Esophagus squamous epithelium (tissue), 5 donors: Measurements from ENCODE around the gene SRP68. TPM values are rescaled to one million over a fixed set of nuclear protein-coding genes. Genes with fewer than 3 reads are reported as not detected.

ENCODE experiments used
- DNase-seq: peaks from one replicate; lab custom pipeline; 2025; lab: John Stamatoyannopoulos, UW
- H3K27ac ChIP-seq, 4 donors: fragments of 200-600 bp; sonication (generic); one replicate each; pipeline ENCODE4 v1.5.1; 2016 to 2019; ENCODE audit warnings: mild to moderate bottlenecking in 1 of 4
- H3K27me3 ChIP-seq, 4 donors: fragments of 200-600 bp; sonication (generic); 1 replicate in 3 of 4; 2 replicates in 1 of 4; pipeline versions ENCODE4 v1.5.1 to v1.6.0; 2017 to 2021; ENCODE audit warnings: antibody characterized with exemption in 1 of 4
- H3K36me3 ChIP-seq, 3 donors: fragments of 200-600 bp; sonication (generic); one replicate each; pipeline ENCODE4 v1.5.1; 2016 to 2019
- H3K4me1 ChIP-seq, 3 donors: fragments of 200-600 bp; sonication (generic); one replicate each; pipeline ENCODE4 v1.5.1; 2017 to 2019
- H3K4me3 ChIP-seq, 4 donors: fragments of 200-600 bp; sonication (generic); 1 replicate in 3 of 4; 2 replicates in 1 of 4; pipeline ENCODE4 v1.5.1; 2016 to 2019; ENCODE audit warnings: mild to moderate bottlenecking in 2 of 4, moderate library complexity in 1 of 4
- H3K9me3 ChIP-seq, 3 donors: fragments of 200-600 bp; sonication (generic); one replicate each; pipeline ENCODE4 v1.5.1; 2016 to 2019
- POLR2A ChIP-seq, 4 donors: fragments of 450-650 bp; IDR thresholded peaks; one replicate each; pipeline ENCODE4 v1.6.1; 2017; ENCODE audit warnings: antibody characterized with exemption in 4 of 4, mild to moderate bottlenecking in 4 of 4, moderate library complexity in 3 of 4
- WGBS, 2 donors: methylation state at CpG; one replicate each; pipeline ENCODE4 v1.1.5; 2018; 5-methylcytosine and 5-hydroxymethylcytosine counted together
- intact Hi-C: fragments of 100-400 bp; cut with DNase I; formaldehyde crosslinking; loops from one replicate; pipeline ENCODE4 v1.15.0; 2022
- total RNA-seq, 4 donors: library from RNA; depleted of rRNA; stranded (reverse); fragments of >200 nt; gene quantifications; one replicate each; pipeline ENCODE4 v1.1.0, GENCODE V29; 2016
- TF ChIP-seq, protein P1 (sequence below), 6 experiments: fragments of 450-650 bp in 4 of 6; fragments of 200-600 bp in 2 of 6; sonication (generic) in 2 of 6; IDR thresholded peaks; one replicate each; pipeline ENCODE4 v1.5.1; 2016 to 2019; ENCODE audit warnings: antibody characterized with exemption in 6 of 6, mild to moderate bottlenecking in 4 of 6, moderate library complexity in 4 of 6
- donor health status: DM: yes; HTN: yes; CAD: no.

SRP68 gene
- total RNA-seq, 4 donors from 2014 or later = 40.6 to 78.0 (median 52.7) TPM

DNA sequence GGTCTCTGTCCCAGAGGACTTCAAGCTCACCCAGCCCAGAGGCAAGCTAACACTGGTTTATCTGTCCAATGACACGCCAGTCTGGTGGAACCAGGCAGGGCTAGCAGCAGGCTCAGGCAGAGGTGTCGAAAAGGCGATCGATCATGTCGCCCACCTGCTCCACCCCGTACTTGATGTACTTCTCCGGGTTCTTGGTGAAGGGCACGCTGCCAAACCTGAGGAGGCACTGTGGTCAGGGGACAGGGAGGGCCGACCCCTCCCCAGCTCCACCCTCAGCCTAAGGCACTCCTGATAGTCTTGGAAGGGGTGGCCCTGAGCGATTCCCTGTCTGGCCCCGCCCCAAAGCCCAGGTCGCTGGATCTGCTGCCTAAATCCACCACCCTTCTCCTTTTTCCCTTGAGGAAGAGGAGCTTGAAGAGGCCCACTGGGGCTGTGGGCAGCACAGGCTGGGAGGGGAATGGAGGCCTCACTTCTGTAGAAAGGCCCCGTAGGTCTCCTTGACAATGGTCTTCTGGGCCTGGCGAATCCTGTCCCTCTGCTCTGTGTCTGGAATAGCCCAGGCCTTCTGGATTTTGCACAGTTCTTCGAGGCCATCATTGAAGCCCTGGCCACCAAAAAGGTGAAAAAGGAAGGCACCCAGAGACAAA lies 11.3 kb upstream of the SRP68 start:
- intact Hi-C loops = no loop called here

GRCh38 chr17:76082326-76083251 lies 10.3 kb upstream of the SRP68 start:
- intact Hi-C loops = no loop called here
- no peak overlapping the region for H3K27ac ChIP-seq
- H3K36me3 ChIP-seq = peaks cover 28 to 61% (median 44%) of the 10 kb centered on the region in 3 donors
- peaks cover 0 to 32% (median 1%) of the 10 kb centered on the region in 4 donors for H3K27me3 ChIP-seq
- 79 to 83% methylated on average over 11 to 15 of the region's 20 CpGs for WGBS, 2 donors
- H3K4me1 ChIP-seq = peaks cover 0 to 24% (median 4%) of the 10 kb centered on the region in 3 donors
- H3K9me3 ChIP-seq = no peaks in the 10 kb centered on the region
- TF ChIP-seq, protein P1, sequence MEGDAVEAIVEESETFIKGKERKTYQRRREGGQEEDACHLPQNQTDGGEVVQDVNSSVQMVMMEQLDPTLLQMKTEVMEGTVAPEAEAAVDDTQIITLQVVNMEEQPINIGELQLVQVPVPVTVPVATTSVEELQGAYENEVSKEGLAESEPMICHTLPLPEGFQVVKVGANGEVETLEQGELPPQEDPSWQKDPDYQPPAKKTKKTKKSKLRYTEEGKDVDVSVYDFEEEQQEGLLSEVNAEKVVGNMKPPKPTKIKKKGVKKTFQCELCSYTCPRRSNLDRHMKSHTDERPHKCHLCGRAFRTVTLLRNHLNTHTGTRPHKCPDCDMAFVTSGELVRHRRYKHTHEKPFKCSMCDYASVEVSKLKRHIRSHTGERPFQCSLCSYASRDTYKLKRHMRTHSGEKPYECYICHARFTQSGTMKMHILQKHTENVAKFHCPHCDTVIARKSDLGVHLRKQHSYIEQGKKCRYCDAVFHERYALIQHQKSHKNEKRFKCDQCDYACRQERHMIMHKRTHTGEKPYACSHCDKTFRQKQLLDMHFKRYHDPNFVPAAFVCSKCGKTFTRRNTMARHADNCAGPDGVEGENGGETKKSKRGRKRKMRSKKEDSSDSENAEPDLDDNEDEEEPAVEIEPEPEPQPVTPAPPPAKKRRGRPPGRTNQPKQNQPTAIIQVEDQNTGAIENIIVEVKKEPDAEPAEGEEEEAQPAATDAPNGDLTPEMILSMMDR (IDR thresholded peaks at IDR 0.05) = no peak
- no peak for TF ChIP-seq POLR2A (IDR thresholded peaks at IDR 0.05)
- H3K4me3 ChIP-seq = no peak overlapping the region
- DNase-seq = no peak

More for the DNA sequence above, 11.3 kb upstream of the SRP68 start:
- no peak for TF ChIP-seq POLR2A (IDR thresholded peaks at IDR 0.05)
- TF ChIP-seq, protein P1 (IDR thresholded peaks at IDR 0.05) = no peak
- 54% methylated on average over 6 of the region's 15 CpGs; no CpG with 5 or more reads in 1 of the 2 donors for WGBS, 2 donors
- peaks cover 0 to 23% (median 4%) of the 10 kb centered on the region in 3 donors for H3K4me1 ChIP-seq
- peaks cover 0 to 22% (median 0%) of the 10 kb centered on the region in 4 donors for H3K27me3 ChIP-seq
- no peaks in the 10 kb centered on the region for H3K9me3 ChIP-seq
- DNase-seq = no peak
- H3K36me3 ChIP-seq = peaks cover 38 to 71% (median 52%) of the 10 kb centered on the region in 3 donors
- H3K4me3 ChIP-seq = no peak overlapping the region
- no peak overlapping the region for H3K27ac ChIP-seq

DNA sequence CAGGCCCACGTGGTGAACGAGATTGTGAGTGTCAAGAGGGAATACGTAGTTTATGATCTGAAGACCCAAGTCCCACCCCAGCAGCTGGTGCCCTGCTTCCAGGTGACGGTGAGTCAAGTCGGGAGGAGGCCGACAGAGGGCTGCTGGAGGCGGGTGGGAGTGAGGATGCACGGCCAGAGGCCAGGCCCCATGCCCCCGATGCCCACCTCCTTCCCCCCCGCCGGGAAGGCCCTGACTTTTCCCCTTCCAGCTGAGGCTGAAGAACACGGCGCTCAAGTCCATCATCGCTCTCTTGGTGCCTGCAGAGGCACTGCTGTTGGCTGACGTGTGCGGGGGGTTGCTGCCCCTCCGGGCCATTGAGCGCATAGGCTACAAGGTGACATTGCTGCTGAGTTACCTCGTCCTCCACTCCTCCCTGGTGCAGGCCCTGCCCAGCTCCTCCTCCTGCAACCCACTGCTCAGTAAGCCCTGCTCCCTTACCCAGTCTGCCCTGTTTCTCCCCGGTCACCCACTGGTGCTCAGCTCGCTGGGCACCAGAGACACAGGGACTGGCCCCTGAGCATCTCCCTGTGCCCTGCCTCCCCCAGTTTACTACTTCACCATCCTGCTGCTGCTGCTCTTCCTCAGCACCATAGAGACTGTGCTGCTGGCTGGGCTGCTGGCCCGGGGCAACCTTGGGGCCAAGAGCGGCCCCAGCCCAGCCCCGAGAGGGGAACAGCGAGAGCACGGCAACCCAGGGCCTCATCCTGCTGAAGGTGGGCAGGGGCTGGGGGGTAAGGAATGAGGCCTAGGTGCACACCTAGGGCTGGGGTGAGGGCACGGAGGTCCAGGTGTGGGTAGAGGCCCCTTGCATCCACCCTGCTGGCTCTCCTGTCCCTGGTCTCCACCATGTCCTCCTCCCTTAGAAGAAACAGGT lies 9.2 kb upstream of the SRP68 start:
- TF ChIP-seq, protein P1 (IDR thresholded peaks at IDR 0.05) = no peak
- TF ChIP-seq POLR2A (IDR thresholded peaks at IDR 0.05) = no peak
- peaks cover 8 to 43% (median 10%) of the 10 kb centered on the region in 4 donors for H3K27me3 ChIP-seq
- no peak overlapping the region for H3K4me3 ChIP-seq
- no peak for DNase-seq
- H3K9me3 ChIP-seq = no peaks in the 10 kb centered on the region
- peaks cover 24 to 50% (median 35%) of the 10 kb centered on the region in 3 donors for H3K36me3 ChIP-seq
- intact Hi-C loops = no loop called here
- peaks cover 7 to 34% (median 10%) of the 10 kb centered on the region in 3 donors for H3K4me1 ChIP-seq
- no peak overlapping the region for H3K27ac ChIP-seq
- 25 to 63% methylated on average over 3 to 19 of the region's 27 CpGs for WGBS, 2 donors

- WGBS, 2 donors = 56 to 58% methylated on average over 4 of the region's 6 CpGs
- no peak for DNase-seq
- Histone ChIP-seq H3K27me3 (peaks cover 12 to 50% (median 18%) of the 10 kb centered on the region in 4 donors), H3K4me1 (peaks cover 14 to 40% (median 17%) of the 10 kb centered on the region in 3 donors), H3K9me3 (no peaks in the 10 kb centered on the region), H3K36me3 (peaks cover 16 to 43% (median 29%) of the 10 kb centered on the region in 3 donors), H3K27ac (no peak overlapping the region), H3K4me3 (no peak overlapping the region)
- TF ChIP-seq, protein P1 (IDR thresholded peaks at IDR 0.05) = no peak
- TF ChIP-seq POLR2A (IDR thresholded peaks at IDR 0.05) = no peak
- intact Hi-C loops = no loop called here
Measured at GRCh38 chr17:76080768-76081287, 8.5 kb upstream of the SRP68 start.
